Measurements from ENCODE around the gene MED25. TPM values are rescaled to one million over a fixed set of nuclear protein-coding genes. Genes with fewer than 3 reads are reported as not detected.

The MED25 gene
- total and polyA plus RNA-seq, 4 donors = 42.6 to 75.2 (median 48.1) TPM

DNA sequence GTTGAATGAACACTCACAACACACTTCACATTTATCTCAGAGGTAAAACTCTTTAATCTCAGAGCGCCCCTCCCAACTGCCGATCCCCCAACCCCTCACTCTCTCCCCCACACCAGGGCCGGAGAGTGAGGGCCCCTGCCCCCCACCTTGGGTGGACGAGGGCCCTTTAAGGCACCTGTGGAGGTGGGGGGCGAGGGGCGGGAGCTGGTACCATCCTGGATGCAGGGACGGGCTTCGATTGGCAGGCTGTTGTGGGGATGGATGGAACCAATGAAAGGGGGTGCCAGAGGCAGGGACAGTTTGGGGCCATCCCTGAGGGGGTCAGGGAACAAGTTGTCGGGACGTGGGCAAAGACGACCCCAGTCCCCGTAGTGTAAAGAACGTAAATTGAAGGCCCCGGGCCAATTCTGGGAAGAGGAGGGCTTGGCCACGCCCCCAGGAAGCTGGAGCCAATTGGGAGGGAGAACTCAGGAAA lies 51.0 kb downstream of the MED25 start:
- WGBS, 2 donors = 2 to 3% methylated on average over 15 of the region's 15 CpGs
- Histone ChIP-seq H3K9me3 (ENCODE audit: control insufficient read depth in 4 of 4, insufficient read depth in 3 of 4, low read length in 3 of 4) (no peaks in the 10 kb centered on the region), H3K36me3 (ENCODE audit: control insufficient read depth in 4 of 4, insufficient read depth in 4 of 4, low read length in 4 of 4) (peaks cover 0 to 16% (median 12%) of the 10 kb centered on the region in 4 donors), H3K9ac (ENCODE audit: insufficient read depth in 1 of 2, low read length in 2 of 2) (peak overlapping the region in 1 of 2 donors; percentile 85), H3K27ac (ENCODE audit: low read depth in 1 of 2, low read length in 1 of 2) (peak overlapping the region; percentile 65 to 91), H3K27me3 (ENCODE audit: control insufficient read depth in 3 of 3, insufficient read depth in 3 of 3, low read length in 2 of 3) (no peaks in the 10 kb centered on the region), H3K4me1 (ENCODE audit: control insufficient read depth in 5 of 5, insufficient read depth in 5 of 5, low read length in 5 of 5) (peaks cover 3 to 39% (median 14%) of the 10 kb centered on the region in 5 donors), H3K4me3 (no peak overlapping the region)
- DNase-seq = no peak
- TF ChIP-seq, protein P1, sequence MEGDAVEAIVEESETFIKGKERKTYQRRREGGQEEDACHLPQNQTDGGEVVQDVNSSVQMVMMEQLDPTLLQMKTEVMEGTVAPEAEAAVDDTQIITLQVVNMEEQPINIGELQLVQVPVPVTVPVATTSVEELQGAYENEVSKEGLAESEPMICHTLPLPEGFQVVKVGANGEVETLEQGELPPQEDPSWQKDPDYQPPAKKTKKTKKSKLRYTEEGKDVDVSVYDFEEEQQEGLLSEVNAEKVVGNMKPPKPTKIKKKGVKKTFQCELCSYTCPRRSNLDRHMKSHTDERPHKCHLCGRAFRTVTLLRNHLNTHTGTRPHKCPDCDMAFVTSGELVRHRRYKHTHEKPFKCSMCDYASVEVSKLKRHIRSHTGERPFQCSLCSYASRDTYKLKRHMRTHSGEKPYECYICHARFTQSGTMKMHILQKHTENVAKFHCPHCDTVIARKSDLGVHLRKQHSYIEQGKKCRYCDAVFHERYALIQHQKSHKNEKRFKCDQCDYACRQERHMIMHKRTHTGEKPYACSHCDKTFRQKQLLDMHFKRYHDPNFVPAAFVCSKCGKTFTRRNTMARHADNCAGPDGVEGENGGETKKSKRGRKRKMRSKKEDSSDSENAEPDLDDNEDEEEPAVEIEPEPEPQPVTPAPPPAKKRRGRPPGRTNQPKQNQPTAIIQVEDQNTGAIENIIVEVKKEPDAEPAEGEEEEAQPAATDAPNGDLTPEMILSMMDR (IDR thresholded peaks at IDR 0.05; ENCODE audit: control extremely low read depth, extremely low read depth) = no peak
- no peak for ATAC-seq (ENCODE audit: insufficient read depth, low FRiP score)

DNA sequence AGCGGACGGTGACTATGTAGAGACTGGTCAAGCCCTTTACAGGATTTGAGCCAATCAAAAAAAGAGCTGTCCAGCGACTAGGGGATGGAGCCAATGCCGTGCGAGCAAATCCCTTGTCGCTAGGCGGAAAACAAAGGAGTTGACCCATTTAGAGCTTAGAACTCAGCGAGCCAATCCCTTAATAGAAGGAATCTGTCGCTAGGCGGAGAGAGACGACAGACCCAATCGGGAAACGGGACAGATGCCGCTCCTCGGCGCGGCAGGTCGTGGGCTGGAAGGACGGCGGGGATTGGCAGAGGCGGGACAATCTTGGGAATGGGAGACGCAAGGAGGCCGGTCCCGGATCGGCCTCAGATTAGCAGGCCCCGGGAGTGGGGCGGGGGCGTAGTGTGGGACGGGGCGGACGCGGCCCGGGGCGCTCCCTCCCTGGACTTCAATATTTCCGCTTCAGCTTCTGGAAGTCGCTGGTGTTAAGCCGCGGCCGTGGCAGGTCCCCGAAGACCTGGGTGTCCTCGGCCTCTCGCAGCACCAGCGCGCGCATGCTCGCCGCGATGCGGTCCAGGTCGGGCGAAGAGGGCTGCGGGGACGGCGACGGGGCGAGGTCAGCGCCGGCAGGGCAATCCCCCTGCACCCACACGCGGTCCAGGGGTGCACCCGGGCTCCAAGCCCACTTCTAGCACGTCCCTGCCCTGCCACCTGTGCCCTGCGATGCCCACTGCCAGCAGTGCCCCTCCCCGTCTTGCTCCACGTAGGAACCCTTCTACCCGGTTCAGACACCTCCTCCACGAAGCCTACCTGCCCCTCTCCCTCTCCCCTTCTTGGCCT lies 51.6 kb downstream of the MED25 start:
- ATAC-seq (ENCODE audit: insufficient read depth, low FRiP score) = peak; percentile 84
- Histone ChIP-seq H3K27me3 (ENCODE audit: control insufficient read depth in 3 of 3, insufficient read depth in 3 of 3, low read length in 2 of 3) (no peaks in the 10 kb centered on the region), H3K36me3 (ENCODE audit: control insufficient read depth in 4 of 4, insufficient read depth in 4 of 4, low read length in 4 of 4) (peaks cover 0 to 10% (median 8%) of the 10 kb centered on the region in 4 donors), H3K9me3 (ENCODE audit: control insufficient read depth in 4 of 4, insufficient read depth in 3 of 4, low read length in 3 of 4) (no peaks in the 10 kb centered on the region), H3K4me3 (peak overlapping the region; percentile 44), H3K9ac (ENCODE audit: insufficient read depth in 1 of 2, low read length in 2 of 2) (peak overlapping the region; percentile 61 to 62), H3K27ac (ENCODE audit: low read depth in 1 of 2, low read length in 1 of 2) (peak overlapping the region; percentile 75 to 88), H3K4me1 (ENCODE audit: control insufficient read depth in 5 of 5, insufficient read depth in 5 of 5, low read length in 5 of 5) (peaks cover 3 to 39% (median 16%) of the 10 kb centered on the region in 5 donors)
- DNase-seq = peak; percentile 99 to 100 (median 100)
- WGBS, 2 donors = 0 to 1% methylated on average over 56 to 67 of the region's 67 CpGs
- TF ChIP-seq, protein P1 (IDR thresholded peaks at IDR 0.05; ENCODE audit: control extremely low read depth, extremely low read depth) = no peak

DNA sequence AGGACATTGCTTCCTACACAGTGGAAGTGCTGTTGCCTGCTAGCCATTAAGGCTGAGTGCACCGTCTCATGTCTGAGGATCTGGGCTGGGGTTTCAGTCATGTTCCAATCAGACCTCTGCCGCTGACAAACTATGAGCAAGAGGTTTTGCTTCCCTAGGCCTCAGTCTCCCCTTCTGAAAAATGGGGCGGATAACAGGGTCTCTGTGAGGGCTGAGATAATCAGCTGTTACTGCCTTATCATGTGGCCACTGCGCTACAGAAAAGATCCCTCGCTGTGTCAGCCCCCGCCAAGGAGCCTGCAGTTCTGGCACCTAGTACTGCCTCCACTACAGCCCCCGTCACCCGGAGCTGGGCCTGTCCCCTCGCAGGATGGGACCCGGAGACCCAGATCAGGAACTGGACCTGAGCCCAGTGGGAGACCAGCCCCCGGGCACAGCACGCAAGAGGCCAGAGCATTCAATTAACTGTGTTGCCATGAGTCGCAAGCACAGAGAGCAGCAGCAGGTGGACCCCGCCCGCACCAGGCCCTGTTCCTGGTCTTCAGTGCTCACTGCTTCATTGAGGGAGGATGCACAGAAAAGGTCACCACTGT lies 52.3 kb downstream of the MED25 start:
- Histone ChIP-seq H3K27ac (ENCODE audit: low read depth in 1 of 2, low read length in 1 of 2) (peak overlapping the region; percentile 75 to 88), H3K4me1 (ENCODE audit: control insufficient read depth in 5 of 5, insufficient read depth in 5 of 5, low read length in 5 of 5) (peaks cover 3 to 36% (median 15%) of the 10 kb centered on the region in 5 donors), H3K36me3 (ENCODE audit: control insufficient read depth in 4 of 4, insufficient read depth in 4 of 4, low read length in 4 of 4) (peaks cover 0 to 10% (median 4%) of the 10 kb centered on the region in 4 donors), H3K9me3 (ENCODE audit: control insufficient read depth in 4 of 4, insufficient read depth in 3 of 4, low read length in 3 of 4) (no peaks in the 10 kb centered on the region), H3K27me3 (ENCODE audit: control insufficient read depth in 3 of 3, insufficient read depth in 3 of 3, low read length in 2 of 3) (no peaks in the 10 kb centered on the region), H3K9ac (ENCODE audit: insufficient read depth in 1 of 2, low read length in 2 of 2) (peak overlapping the region; percentile 61 to 62), H3K4me3 (peak overlapping the region; percentile 44)
- DNase-seq (peak in 1 of 3 donors; percentile 0), ATAC-seq (ENCODE audit: insufficient read depth, low FRiP score) (no peak)
- WGBS, 2 donors = 82 to 88% methylated on average over 14 to 15 of the region's 15 CpGs
- TF ChIP-seq, protein P1 (IDR thresholded peaks at IDR 0.05; ENCODE audit: control extremely low read depth, extremely low read depth) = no peak
